Left kidney (tissue), 2 donors: ENCODE results near the gene TRIM65. TPM values are rescaled to one million over a fixed set of nuclear protein-coding genes. Genes with fewer than 3 reads are reported as not detected.
"Not testable (repeated sequence)": the region's sequence is repeated elsewhere in the genome, so short reads cannot be mapped to it uniquely, and the experiment has no call there.

Experiments
- DNase-seq: peaks from one replicate; pipeline ENCODE4 v3.0.0-alpha.2; 2013
- polyA plus RNA-seq: library from polyadenylated mRNA; unstranded; fragments of 120-200 nt; gene quantifications from one replicate; pipeline ENCODE4 v1.2.1, GENCODE V29; 2013; ENCODE audit not compliant: insufficient read length

The TRIM65 gene
- polyA plus RNA-seq, 1 donor: 14.1 TPM

DNA sequence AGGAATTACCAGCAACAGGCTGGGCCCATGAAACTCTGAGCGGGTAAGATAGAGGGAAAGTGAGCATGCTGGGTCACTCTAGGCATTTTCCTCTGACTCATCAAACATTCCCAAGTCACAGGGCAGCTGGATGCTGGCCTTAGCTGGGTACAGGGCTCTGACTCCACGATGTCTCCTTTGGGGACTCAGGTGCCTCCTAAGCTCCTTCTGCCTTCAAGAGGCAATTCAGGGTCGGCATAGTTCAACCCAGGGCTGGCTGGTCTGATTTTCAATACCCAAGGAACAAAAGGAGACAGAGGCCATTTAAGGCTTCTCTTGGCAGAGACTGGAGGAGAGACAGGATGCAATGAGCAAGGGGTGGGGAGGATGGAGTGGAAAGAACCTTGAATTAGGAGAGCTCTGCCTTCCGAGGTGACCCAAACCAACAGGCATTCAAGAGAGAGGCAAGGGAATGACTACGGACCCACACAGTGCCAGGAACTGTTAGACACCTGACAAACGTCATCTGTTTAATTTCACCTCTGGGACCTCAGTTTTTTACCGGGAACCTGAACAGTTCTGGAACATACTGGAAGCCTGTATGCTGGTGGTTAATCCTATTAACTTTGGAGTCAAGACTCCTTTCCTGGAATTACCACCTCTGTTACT is 42.5 kb downstream of the TRIM65 start:
- DNase-seq: no peak

DNA sequence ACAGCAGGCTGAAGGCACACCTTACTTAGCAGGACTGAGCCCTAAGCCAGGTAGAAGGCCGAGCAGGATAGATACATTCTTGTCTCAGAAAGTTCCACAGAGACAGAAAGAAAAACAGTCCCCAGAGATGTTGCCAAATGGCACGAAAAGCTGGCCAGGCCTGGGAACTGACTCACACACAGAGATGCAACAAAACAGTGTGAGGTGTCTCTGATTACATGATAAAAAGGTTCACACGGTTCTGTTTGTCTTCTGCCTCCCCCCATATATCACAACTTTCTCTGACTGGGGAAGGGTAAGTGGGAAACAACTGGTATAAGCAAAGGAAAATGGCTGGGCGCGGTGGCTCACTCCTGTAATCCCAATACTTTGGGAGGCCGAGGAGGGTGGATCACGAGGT is 43.3 kb downstream of the TRIM65 start:
- DNase-seq: no peak

DNA sequence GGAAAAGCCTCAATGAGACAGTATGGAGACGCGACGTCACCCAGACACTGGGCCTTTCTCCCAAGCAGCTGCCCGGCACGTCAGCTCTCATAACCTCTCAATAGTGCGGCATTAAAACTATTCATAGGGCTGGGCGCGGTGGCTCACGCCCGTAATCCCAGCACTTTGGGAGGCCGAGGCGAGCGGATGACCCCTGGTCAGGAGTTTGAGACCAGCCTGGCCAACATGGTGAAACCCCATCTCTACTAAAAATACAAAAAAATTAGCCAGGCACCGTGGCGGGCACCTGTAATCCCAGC is 45.1 kb downstream of the TRIM65 start:
- not testable (repeated sequence) for DNase-seq

DNA sequence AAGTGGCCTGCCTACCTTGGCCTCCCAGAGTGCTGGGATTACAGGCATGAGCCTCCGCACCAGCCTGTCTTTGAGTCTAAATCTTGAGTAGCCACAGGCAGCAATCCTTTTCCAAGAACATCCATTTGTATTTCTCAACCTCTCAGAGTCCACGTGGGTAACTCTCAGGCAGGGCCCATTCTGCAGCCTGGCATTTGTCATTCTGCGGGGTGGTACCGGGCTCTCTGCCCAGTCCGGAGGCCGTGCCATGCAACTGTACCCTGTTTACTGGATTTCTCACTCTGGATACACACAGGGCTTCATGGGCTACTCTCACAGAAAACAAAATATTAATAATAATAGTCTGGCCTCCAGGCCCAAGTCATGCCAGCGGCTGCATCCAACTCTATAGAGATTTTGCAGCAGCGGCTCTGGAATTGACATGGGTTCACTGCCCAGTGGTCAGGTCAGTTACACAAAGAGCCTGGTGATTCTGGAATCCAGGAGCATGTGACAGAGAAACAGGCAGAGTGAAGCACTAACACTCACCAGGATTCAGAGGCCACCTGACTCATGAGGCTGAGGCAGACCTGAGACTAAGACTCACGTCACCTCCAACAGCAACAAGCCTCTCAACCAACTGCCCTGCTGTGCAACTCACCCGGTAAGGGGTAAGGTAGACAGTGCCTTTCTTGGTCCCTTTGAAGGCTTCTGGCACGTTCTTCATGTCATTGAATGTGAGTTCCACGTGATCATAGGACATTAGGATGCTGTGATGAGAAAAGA is 45.6 kb downstream of the TRIM65 start:
- DNase-seq: no peak

DNA sequence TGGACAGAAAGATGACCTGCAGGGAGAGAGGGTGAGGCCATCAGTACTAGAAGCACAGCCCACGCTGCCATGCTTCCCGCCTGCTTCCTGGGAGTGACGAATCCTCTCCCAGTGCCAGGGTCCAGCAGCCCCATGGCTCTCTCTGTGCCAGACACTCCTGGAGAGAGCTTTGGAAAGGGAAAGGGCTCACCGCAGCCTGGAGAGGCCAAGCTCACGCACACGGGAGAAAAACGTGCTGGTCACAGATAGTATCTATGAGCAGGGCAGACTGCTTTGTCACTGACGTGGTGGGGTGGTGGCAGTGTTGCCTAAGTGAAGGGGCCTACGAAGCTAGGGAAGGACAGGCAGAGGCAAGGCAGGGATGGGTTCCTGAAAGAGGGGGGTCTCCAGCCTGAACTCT is 47.0 kb downstream of the TRIM65 start:
- DNase-seq: no peak

DNA sequence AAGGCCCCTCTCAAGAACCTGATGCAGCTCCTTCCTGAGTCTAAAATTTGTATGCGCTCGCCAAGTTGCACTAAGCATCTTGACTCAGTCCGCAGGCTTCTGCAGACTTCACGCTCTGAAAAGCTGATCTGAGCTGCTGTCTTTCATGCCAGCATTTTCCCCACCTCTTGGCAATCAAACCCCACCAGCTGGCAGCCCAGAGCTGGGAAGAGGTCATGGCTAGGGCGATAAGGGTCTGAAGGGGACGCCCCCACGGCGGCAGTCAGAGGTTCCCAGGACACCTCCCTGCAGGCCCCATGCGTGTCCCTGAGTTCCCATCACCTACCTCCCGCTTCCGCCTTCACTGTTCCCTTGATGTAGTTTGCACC is 47.5 kb downstream of the TRIM65 start:
- no peak for DNase-seq

DNA sequence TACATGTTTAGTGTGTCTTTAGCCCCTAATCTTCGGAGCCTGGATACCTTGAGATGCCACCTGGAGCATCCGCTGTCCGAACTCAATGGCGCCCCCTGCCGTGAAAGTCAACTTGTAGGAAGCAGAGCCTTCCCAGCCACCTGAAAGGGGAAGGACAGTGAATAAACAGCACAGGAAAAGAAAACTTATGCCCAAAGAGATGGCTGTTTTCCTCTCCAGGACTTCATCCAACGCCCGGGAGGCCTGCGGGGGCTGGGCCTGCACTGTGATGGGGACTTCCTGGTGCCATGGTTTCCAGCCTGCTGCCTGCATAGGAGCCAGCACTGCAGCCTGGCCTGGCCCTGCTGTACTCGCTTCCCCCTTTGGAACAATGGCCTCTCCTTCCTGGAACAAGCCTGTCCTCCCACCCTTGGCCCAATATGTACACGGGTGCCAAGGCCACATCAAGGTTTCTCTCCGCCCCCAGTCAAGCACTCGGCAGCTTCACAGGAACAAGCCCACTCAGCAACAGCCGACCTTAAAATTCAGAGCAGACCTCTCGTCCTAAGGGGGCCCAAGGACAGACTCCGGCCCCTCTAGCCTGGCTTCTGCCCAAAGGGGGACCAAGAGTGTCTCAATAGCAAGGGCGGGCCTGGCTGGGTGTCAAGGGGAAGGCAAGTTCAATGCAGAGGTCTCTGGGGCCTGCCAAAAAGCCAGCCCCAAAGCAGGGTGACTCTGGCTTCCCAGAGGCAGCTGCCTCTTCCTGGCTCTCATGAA is 48.0 kb downstream of the TRIM65 start:
- no peak for DNase-seq

DNA sequence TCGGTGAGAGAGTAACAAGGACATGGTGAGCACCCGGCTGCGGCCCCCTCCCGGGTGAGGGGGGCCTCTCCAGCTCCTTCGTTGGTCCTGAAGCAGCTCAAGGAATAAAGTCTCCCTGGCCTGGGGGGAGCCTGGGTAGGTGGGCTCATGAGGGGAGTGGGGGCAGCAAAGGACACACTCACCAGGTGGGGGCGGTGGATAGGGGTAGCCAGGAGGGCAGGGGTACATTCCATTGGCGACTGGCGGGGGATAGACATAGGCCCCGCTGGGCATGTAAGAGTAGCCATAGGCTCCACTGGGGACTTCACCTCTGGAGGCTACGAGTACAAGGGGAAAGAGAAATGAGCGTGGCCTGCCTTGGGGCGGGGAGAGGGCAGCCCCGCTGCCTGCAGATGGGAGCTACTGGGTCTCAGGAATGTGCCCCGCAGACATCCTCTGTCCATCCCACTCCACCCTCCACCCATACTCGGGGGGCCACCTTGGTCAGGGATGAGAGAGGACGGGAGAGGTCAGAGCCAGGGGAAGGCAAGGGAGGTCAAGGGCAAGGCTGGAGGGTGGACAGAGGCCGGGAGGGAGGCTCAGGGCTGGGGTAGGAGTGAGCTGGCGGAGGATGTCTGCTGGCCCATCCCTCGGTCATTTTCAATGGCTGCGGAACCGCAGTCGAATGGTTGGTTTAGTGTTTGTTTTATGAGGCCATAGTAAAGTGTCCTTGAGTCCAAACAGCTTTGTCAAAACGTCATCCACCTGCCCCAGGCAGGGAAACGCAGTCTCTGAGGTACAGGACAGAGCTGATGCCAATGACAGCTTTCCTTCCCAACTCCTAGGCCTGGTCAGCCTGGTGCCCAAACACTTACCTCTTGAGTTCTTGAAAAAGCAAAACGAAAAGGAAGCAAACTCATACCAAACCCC is 48.9 kb downstream of the TRIM65 start:
- DNase-seq: no peak

DNA sequence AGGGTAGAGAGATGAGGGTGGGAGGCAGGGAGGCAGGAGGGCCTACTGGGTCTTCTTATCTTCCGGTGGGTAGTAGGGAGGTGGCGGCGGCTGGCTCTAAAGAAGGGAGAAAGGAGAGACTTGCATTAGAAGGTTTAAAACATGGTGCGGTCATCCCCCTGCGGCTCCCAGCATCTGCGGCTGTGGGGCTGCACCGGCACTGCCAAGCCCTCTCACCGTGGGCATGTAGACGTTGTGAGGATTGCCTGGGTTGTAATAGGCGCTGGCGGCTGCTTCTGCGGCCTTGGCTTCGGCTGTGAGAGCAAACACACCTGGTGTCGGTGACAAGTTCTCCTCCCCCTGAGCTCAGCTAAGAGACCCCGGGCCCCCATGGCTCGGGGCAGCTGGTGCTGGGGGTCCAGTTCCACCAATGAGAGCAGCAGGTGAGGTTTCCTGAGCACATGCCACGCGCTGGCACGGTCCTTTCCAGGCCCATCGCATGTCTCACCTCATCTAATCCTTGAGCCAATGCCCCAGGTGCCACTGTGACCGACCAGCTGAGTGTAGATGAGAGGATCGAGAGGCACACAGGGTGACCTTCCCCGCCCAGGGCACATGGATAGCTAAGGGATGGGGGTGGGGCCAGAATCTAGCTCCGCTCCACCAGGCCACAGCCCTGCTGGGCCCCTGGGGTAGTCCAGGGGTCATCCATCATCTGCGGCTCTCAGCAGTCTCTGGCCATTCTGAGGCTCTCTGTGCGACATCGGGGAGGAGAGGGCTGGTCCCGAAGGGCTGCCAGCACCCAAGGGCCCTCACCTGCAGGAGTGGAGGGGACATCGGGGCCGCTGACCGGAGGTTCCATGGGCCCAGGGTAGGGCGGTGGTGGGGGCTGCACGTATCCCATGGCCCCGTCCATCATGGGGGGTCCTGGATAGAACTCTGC is 49.8 kb downstream of the TRIM65 start:
- no peak for DNase-seq

DNA sequence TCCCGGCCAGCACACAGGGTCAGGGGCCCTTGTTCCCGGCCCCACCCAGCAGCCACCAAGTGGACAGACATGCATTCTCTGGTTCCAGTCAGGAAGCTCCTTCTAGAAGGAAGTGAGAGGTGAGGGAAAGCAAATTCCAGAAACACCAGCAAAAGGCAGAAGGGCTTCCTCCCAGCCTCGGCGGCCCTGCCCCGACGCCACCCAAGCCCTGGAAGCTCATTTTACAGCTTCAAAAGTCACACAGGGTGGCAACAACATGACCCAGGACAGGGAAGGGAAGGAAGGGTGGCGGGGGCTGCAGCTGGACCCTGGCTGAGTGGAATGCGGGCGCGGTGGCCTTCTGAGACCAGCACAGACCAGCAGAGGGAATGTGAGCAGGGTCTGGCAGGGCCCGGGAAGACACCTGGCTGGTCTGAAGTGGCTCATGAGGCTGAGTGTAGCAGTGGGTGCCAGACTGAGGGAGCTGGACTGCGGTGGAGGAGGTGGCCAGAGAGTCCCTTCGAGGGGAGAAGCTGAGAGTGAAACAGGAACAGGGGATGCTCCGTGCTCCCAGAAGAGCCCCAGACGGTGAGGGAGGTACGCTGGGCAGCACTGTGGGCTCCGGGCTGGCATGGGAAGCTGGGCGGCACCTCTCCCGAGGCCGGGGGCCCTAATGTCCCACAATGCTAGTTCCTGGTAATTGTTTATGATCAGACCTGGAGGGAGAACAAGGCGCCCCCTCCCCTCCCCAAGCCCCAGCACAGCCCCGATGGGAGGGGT is 50.6 kb downstream of the TRIM65 start:
- no peak for DNase-seq

DNA sequence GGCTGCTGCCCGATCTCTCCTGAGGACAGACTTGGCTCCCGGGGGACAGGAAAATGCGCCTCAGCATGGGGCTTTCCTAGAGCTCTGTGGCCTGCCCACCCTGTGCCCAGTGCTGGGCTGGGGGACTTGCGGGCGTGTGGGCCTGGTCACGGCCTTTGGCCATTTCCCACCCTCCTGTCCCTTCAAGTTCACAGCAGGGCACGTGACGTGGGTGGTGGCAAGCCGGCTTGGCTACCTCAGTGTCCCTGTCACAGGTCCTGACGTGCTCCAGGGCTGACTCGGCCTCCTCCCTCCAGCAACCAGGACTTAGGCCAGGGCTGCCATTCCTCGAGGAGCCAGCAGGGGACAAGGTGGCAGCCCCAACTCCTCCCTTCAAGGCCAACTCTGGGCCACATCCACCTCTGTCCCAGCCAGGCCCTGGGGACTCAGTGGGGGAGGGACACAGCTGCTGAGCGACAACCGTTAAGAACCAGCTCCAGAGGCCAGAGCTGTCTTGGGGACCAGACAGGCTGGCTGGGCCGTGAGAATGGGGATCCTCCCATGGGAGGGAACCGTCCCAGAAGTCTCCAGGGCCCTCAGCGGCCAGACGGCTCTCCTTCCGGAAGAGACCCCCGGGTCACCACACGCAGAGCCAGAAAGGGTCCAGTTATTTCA is 51.6 kb downstream of the TRIM65 start:
- no peak for DNase-seq

DNA sequence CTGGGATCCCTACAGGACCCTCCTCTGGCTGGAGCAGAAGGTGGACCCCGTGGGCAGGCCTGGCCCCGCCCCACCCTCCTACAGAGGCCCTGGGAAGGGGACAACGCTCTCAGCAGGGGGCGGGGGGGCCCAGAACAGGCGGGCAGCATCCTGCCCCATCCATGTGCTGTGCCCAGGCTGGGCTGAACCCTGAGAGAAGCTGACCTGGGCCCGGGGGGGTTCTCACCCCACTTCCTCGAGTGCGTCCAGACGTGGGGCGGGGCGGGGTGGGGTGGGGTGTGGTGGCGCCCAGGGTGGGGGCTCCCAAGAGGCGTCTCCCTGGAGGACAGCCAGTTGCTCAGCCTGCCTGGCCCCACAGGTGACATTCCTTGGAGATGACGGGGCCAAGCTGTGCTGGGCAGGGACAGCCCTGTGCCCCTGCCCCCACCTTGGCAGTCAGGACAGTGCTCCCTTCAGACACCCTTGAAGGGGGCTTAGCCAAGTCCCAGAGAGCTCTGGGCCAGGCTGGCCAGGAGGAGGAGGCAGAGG is 52.2 kb downstream of the TRIM65 start:
- DNase-seq: no peak

DNA sequence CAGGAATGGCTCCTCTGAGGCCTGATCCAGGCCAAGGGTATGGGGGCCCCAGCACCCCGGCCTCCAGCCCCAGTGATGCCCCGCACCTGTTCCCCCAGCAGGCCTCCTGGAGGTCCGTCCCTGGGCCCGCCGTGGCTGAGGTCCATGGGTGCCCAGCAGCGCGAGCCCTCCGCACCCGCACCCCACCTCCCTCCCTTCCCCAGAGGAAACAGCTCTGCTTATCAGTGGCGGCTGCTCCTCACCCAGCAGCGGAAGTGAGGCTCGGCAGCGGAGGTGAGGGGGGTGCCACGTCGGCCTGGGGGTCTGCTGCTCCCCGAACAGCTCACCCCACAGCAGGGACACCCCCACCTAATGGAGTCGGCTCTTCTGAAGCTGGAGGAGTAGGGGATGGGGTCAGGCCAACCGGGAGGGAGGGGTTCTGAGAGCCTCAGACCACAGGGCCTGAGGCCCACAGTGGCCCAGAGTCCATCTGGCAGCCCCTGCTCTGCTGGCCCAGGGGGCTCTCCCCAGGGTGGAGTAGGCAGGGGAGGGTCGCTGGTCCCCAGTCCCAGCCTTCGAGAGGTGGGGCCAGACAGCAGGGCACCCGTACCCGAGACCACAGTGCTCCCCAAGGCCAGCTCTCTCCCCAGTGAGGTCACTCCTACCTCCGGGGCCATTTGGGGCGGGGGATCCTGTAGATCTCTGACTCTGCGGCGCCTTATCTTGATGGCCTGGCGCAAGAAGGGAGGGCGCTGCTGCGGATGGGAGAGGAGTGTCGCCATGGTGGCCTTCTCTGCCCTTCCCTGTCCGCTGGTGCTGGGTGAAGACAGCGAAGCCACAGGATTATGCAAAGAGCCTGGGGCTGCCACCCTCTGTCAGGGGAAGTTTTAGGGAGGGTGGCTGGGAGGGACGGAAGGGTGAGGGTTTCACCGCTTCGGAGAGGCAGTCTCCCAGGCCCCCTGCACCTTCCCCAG is 52.9 kb downstream of the TRIM65 start, which contains the start of gene UNC13D:
Gene UNC13D (minus strand): TSS at position 828 of the 953 bp plus-strand sequence. CDS start 67 bp downstream, at position 761.
- no peak for DNase-seq

DNA sequence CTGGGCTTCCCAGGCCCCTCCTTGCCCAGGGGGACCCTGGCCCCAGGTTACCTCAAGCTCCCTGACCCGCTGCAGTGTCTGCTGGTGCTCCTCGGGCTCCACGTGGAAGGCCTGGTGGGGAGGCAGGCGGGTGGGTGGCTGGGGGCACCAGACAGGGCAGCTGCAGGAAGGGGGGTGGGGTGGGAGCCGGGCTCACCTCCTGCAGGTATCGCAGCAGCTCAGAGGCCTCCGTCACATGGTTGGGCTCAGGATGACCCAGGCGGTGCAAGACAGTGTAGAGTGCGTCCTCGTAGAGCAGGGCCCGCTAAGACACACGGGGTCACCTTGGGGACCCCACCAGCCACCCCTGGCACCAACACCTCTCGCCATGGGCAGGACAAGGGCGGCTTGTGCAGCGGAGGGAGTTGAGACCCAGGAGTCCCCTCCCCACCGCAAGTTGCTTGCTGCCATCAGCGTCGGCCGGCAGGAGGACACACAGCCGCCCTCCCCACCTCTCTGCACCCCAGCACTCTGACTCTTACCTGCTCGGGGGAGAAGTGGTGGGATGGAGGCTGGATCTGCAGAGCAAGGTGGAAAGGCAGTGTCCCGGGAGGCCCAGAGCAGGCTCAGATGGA is 53.7 kb downstream of the TRIM65 start:
- DNase-seq: no peak

DNA sequence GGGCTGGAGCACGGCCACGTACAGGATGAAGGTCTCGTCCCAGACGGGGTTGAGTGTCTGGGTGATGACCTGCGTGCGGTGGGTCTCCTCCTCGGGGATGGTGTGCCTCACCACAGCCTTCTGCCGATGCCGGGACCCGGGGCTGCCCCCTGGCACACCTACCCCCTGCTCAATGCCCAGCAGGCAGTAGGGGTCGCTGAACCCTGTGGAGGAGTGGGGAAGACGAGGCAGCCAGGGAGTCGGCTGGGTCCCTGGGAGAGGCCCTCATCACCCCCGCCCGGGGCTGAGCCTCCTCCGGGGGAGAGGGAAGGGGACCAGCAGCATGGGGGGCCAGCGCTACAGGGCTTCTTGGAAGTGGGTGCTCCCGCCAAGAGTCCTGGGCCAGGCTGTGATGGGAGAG is 54.3 kb downstream of the TRIM65 start:
- DNase-seq: no peak

DNA sequence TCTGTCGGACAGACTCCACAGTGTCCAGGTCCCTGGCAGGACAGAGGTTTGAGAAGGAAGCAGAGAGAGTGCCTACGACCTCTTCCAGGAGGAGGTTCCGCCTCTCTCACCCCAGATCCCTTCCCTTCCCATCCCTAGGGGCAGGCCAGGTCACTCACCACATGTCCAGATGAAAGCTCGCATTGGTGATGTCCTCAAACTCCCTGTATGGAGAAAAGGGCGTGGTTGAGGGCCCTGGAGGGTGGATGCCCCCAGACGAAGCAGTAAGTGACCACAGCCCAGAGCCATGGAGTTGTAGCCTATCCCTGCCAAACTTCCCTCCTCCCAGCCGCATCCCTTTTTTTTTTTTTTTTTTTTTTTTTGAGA is 56.0 kb downstream of the TRIM65 start:
- DNase-seq: no peak

DNA sequence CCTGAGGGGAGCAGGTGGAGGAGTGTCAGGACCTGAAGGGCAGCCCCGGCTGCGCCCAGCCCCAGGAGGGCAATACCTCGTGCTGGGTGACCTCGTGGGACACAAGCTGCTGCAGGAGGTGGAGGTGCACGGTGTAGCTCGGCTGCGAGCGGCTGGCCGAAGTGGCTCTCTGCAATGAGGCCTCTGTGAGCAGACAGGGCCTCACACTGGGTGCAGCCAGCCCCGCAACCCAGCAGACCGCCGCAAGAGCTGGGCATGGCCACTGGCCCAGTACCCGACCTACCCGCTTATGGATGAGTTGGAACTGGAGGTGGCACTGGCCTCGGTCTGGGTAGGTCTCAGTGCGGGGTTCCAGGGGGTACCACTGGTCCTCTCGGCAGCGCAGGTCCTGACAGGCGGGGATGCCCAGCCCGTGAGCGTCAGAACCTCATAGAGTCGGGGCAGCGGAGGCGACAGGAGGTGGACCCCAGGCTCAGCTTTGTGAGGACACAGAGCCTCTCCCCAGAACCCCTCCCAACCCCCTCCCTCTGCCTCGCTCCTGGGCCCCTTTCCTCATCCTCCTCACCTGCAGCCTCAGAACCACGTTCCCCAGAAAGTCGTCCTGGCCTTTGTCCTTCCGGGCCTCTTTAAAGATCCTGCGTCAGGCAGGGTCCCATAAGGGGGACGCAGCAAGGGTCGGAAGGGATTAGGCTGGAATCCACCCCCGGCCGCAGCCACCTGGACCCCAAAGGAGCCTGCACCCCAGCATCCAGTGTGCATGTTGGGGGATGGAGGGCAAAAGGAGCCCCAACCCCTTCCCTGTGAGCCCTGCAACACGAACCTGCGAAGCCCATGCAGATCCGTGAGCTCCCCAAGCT is 56.6 kb downstream of the TRIM65 start:
- DNase-seq: no peak
